ENCODE measurements around the gene MEGF6.

The MEGF6 gene

DNA sequence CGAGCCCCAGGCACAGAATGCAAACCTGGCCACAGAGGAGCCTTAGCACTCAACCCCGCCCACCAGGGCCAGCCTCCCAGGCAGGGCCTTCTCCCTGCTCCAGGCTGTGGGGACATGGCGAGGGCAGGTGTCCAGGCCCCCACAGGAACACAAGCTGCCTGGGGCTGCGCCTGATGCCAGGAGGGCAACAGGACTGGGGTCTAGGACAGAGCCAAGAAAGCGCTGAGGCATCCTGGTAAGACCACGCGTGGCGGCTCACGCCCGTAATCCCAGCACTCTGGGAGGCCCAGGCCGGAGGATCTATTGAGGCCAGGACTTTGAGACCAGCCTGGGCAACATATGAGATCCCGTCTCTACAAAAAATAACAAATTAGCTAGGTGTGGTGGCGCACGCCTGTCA lies 59.1 kb downstream of the MEGF6 start:
- no peak for DNase-seq

DNA sequence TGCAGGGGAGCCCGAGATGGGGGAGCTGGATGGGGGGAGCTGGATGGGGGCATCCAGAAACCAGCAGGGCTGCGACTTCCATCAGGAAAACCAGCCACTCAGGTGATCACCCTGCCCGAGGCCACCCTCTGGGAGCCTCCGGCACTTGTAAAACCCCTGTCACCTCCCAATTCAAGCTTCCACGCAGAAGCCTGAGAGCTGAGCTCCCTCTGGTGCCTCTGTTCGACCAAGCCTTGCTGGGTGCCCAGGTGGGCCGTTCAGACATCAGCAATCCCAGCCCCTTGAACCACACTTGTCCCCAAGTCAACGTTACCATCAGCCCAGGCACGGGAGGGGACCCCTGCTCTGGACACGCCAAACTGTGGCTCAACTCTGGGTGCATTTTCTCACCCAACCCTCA lies 59.6 kb downstream of the MEGF6 start:
- no peak for DNase-seq

DNA sequence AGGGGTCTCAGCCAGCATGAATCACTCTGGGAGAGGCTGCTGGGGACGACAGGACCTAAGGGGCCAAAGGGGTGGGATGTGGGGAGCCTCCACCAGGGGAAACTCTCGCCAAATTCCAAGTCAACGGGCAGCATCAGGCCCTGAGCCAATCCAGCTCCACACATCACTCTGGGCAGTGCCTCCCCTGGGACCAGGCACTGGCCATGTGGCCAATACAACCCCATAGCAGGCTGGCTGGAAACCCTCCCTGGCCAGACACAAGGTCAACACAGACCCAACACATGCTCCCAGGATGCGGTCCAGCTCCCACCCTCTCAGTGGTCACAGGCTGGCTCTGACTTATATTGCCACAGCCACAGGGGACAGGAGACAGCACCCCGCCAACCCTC lies 60.0 kb downstream of the MEGF6 start:
- no peak for DNase-seq

GRCh38 chr1:3550511-3551289 lies 60.6 kb downstream of the MEGF6 start:
- DNase-seq = no peak

DNA sequence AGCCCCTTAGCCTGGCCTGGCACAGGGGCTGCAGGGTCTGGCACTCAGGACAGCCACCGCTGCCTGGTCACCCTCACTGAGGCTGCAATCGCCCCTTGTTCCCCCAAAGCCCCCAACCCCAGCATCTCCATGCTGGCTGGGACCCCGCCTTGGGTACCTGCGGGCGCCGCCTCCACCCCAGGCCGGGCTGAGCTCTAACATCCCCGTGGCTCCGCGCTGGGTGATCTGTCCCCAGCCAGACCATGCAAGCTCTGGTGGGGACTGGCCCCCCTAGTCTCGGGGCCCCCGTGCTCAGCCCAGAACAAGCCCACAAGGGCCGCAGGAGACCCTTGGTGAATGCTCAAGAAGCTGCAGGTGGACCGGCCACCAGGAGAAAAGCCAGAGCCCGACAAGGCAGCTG lies 62.4 kb downstream of the MEGF6 start:
- DNase-seq = no peak

GRCh38 chr1:3548156-3548893 lies 63.0 kb downstream of the MEGF6 start:
- no peak for DNase-seq

- no peak for DNase-seq
Observed at GRCh38 chr1:3547055-3548005, 64.0 kb downstream of the MEGF6 start.

DNA sequence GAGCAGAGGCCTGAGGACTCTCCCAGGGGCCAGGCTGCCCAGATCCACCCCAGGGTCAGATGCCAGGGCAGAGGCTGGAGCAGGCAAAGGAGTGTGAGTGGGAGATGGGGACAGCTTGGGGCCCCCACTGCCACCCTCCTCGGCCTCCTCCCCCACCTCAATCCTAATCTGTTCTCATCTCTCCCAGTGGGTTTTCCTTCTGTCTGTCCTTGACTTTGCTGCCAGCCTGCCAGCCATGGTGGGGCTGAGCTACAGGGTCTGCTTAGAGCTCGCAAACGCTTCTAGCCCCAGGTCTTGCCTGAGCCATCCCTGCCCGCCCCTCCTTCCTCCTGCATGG lies 65.3 kb downstream of the MEGF6 start:
- no peak for DNase-seq

- no peak for DNase-seq
Observed at GRCh38 chr1:3545363-3546047, 65.8 kb downstream of the MEGF6 start.

DNA sequence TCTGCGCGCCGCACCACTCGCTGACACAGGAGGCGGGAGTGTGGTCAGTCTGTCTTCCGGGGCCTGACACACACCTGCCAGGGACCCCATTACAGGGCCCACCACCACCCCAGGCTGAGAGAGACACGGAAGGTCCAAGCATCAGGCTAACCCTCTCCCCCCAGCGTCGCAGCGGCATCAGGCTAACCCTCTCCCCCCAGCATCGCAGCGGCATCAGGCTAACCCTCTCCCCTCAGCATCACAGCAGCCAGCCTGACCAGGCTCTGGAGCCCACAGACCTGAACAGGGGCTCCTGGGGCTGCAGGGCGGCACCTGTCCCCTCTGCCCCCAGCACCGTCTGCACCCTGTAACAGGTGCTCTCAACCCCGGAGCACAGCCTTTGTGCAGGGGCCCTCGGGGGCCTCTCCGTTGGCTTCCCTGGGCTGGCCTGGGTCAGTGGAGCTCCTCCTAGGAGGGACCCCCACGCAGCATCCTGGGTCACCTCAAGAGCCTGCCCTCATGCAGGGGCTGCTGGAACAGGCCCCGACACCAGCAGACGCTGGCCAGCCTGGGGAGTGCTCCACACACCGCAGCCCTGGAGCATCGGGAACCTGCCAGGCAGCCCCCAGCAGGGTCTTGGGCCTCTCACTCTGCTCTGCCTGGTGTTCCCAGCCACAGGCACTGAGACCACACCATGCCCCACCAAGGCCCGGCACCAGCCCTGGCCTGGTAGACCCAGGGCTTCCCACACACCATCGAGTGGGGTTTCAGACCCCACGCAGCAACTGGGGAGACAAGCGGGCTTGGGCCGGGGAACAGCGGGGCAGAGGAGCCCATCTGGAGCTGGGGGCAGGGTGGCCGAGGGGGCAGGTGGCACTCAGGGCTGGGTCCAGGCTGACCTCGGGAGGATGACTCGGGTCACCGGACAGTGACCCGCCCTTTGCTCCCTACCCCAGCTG lies 67.0 kb downstream of the MEGF6 start:
- DNase-seq = no peak

- no peak for DNase-seq
Observed at GRCh38 chr1:3543076-3544039, 68.0 kb downstream of the MEGF6 start.

DNA sequence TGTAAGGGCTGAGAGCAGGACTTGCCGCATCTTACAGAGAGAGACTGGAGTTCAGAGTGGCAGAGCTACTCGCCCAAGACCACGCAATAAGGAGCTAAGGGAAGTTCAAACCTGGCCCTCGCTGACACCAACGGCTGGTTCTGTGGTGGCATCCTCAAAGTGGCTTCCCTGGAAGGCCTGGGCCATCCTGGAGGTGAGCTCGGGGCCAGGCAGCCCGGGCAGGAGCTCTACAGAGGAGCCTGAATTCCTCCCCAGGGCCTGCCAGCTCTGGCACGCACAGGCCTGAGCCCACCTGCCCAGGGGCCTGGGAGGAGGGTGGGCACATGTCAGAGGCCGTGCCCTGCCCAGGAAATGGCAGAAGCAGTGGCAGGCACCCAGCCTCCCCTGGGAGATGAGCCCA lies 68.6 kb downstream of the MEGF6 start:
- no peak for DNase-seq

GRCh38 chr1:3541936-3542335 lies 69.4 kb downstream of the MEGF6 start:
- no peak for DNase-seq

DNA sequence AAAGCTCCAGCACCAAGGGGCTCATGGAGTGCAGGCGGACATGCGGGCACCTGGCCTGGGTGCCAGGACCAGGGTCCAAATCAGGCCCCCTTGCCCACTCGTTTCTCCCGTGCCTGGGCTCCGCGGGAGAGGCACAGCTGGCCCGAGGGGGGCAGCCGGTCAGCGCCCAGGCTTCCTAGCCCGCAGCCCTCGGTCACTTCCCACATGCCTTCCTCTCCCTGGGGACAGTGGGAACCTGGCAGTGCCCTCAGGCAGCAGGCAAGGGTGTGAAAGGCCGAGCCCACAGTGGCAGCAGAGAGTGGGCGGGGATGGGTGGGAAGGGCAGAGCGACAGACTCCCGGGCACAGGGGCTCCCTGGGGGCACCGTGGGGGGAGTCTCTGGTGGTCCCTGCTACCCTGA lies 69.8 kb downstream of the MEGF6 start:
- no peak for DNase-seq

- no peak for DNase-seq
Observed at GRCh38 chr1:3540876-3541275, 70.4 kb downstream of the MEGF6 start.

GRCh38 chr1:3539707-3540425 lies 71.4 kb downstream of the MEGF6 start:
- DNase-seq = no peak

DNA sequence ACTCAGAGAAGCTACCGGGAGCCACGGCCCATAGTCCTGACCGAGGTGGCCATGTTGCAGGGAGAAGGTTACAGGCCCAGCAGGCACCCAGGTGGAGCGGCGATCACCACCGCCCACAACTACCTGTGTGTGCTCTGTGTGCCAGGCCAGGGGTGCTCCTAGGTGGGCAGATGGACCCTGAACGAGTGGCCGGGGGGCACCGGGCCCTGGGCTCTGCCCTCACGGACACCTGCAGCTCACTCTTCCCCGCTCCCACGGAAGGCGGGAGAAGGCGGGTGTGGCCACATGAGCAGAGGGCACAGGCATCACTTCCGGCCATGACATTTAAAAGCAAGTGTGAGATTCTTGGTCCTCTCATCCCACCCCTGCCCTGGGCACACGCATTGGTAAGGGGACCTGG lies 73.9 kb downstream of the MEGF6 start:
- no peak for DNase-seq

- DNase-seq = no peak
Observed at GRCh38 chr1:3536420-3537195, 74.7 kb downstream of the MEGF6 start.

DNA sequence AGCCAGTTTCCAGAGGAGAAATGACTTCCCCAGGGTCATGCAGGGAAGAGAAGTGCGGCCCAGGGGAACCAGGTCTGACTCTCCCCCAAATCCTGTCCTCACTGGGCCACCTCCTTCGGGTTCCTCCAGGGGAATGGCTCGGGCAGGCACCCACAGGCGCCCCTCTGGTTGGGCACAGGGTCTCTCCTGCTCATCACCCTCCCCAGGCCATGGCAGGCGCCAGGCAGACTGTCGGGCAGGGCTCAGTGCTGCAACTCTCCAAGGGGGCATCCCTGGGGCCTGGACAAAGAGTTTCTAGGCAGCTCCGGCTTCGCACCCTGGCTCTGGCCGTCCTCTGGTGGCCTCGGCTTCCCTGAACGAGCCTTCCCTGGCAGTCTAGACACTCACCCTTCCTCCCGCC lies 75.6 kb downstream of the MEGF6 start:
- DNase-seq = no peak
